NCI-H128 (cell line): ENCODE measurements around the gene OR10J1.

Experiments used
- DNase-seq: peaks from one replicate; lab custom pipeline; 2025; ENCODE audit not compliant: unreplicated experiment; lab: John Stamatoyannopoulos, UW

Gene OR10J1

DNA sequence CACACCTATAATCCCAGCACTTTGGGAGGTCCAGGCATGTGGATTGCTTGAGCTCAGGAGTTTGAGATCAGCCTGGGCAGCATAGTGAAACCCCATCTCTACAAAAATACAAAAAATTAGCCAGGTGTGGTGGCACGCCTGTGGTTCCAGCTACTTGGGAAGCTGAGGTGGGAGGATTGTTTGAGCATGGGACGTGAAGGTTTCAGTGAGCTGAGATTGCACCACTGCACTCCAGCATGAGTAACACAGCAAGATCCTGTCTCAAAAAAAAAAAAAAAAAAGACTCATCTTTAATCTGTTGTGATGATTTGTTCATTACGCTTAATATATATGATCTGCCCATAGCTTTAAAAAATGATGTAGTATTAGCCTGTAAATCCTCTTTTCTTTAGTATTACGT lies 44.0 kb downstream of the OR10J1 start:
- DNase-seq: no peak
